ENCODE results near the gene EFHC1.
"Not testable (repeated sequence)": the region's sequence is repeated elsewhere in the genome, so short reads cannot be mapped to it uniquely, and the experiment has no call there.

The EFHC1 gene

GRCh38 chr6:52400313-52401041 is 19.7 kb upstream of the EFHC1 start:
- no peak for DNase-seq

GRCh38 chr6:52403086-52403485 is 17.1 kb upstream of the EFHC1 start:
- no peak for DNase-seq

GRCh38 chr6:52403627-52404026 is 16.5 kb upstream of the EFHC1 start:
- no peak for DNase-seq

- no peak for DNase-seq
These were observed 14.9 kb upstream of the EFHC1 start for GRCh38 chr6:52405243-52405642.

GRCh38 chr6:52407467-52407866 is 12.7 kb upstream of the EFHC1 start:
- no peak for DNase-seq

GRCh38 chr6:52409499-52409898 is 10.6 kb upstream of the EFHC1 start:
- no peak for DNase-seq

GRCh38 chr6:52410979-52411378 is 9.2 kb upstream of the EFHC1 start:
- no peak for DNase-seq

GRCh38 chr6:52411911-52412310 is 8.2 kb upstream of the EFHC1 start:
- no peak for DNase-seq

- no peak for DNase-seq
These were observed 4.8 kb upstream of the EFHC1 start for GRCh38 chr6:52415333-52415732.

GRCh38 chr6:52415917-52416628 is 4.1 kb upstream of the EFHC1 start:
- no peak for DNase-seq

- DNase-seq, result no peak
These were observed 3.5 kb upstream of the EFHC1 start for GRCh38 chr6:52416629-52417151.

GRCh38 chr6:52417675-52418111 is 2.4 kb upstream of the EFHC1 start:
- DNase-seq, result no peak

GRCh38 chr6:52418606-52419005 is 1.5 kb upstream of the EFHC1 start:
- DNase-seq, result no peak

GRCh38 chr6:52420668-52421358 is 671 bp downstream of the EFHC1 start:
- no peak for DNase-seq

GRCh38 chr6:52422156-52422555 is 2.0 kb downstream of the EFHC1 start:
- DNase-seq, result no peak

- DNase-seq, result no peak
These were observed 3.3 kb downstream of the EFHC1 start for GRCh38 chr6:52423448-52423847.

GRCh38 chr6:52423971-52424381 is 3.8 kb downstream of the EFHC1 start:
- DNase-seq, result no peak

- no peak for DNase-seq
These were observed 4.4 kb downstream of the EFHC1 start for GRCh38 chr6:52424513-52424912.

- no peak for DNase-seq
These were observed 6.5 kb downstream of the EFHC1 start for GRCh38 chr6:52426667-52427066.

- DNase-seq, result not testable (repeated sequence)
These were observed 13.2 kb downstream of the EFHC1 start for GRCh38 chr6:52433294-52433693.

GRCh38 chr6:52435345-52435744 is 15.2 kb downstream of the EFHC1 start:
- DNase-seq, result no peak

GRCh38 chr6:52438926-52439325 is 18.8 kb downstream of the EFHC1 start:
- no peak for DNase-seq

- no peak for DNase-seq
These were observed 34.4 kb downstream of the EFHC1 start for GRCh38 chr6:52454556-52454955.

- DNase-seq, result no peak
These were observed 37.0 kb downstream of the EFHC1 start for GRCh38 chr6:52457096-52457495.

Measured in activated CD4-positive, alpha-beta T cell treated with anti-CD3 and anti-CD28 coated beads for 1 hour (primary cell).